DOHH2 (cell line): Measurements from ENCODE around the gene KREMEN2.
A peak's percentile ranks its signal among the peaks of the same experiment; 100 is the strongest.

Experiments used
- H3F3A ChIP-seq: fragments of 200-600 bp; sonication (generic), shearing (Covaris generic); 2 replicates; pipeline ENCODE4 v1.6.0; 2016; ENCODE audit warnings: antibody characterized with exemption, mild to moderate bottlenecking; ENCODE audit not compliant: control insufficient read depth, insufficient read depth
- H3K27ac ChIP-seq: fragments of 200-600 bp; sonication (generic); 2 replicates; pipeline ENCODE4 v1.5.1; 2014; ENCODE audit warnings: low read depth, mild to moderate bottlenecking, low read length, moderate library complexity
- H3K27me3 ChIP-seq: fragments of 200-600 bp; sonication (generic); 2 replicates; pipeline ENCODE4 v1.6.1; 2014; ENCODE audit warnings: mild to moderate bottlenecking, low read length, mixed read lengths; ENCODE audit not compliant: control insufficient read depth
- H3K36me3 ChIP-seq: fragments of 200-600 bp; sonication (generic); 2 replicates; pipeline ENCODE4 v1.6.1; 2014; ENCODE audit warnings: mild to moderate bottlenecking, low read length, moderate library complexity, mixed read lengths; ENCODE audit not compliant: control insufficient read depth
- H3K4me1 ChIP-seq: fragments of 200-600 bp; sonication (generic); 2 replicates; pipeline ENCODE4 v1.6.1; 2014; ENCODE audit warnings: mild to moderate bottlenecking, low read length, mixed read lengths; ENCODE audit not compliant: control insufficient read depth
- H3K4me2 ChIP-seq: fragments of 200-600 bp; sonication (generic); 2 replicates; pipeline ENCODE4 v1.6.0; 2014; ENCODE audit warnings: mild to moderate bottlenecking, low read length, moderate library complexity
- H3K4me3 ChIP-seq: fragments of 200-600 bp; sonication (generic); 2 replicates; pipeline ENCODE4 v1.5.1; 2014; ENCODE audit warnings: mild to moderate bottlenecking, low read length, mixed read lengths
- H3K79me2 ChIP-seq: fragments of 200-600 bp; sonication (generic); 2 replicates; pipeline ENCODE4 v1.6.1; 2014; ENCODE audit warnings: mild to moderate bottlenecking, low read length, mixed read lengths; ENCODE audit not compliant: control insufficient read depth
- H3K9me2 ChIP-seq: fragments of 200-600 bp; sonication (generic); replicated peaks from 2 replicates; pipeline ENCODE4 v1.6.1; 2014; ENCODE audit warnings: mild to moderate bottlenecking, low read length, mixed read lengths; ENCODE audit not compliant: control insufficient read depth
- H3K9me3 ChIP-seq: fragments of 200-600 bp; sonication (generic); 2 replicates; pipeline ENCODE4 v1.6.1; 2014; ENCODE audit warnings: antibody characterized with exemption, low read length, mixed read lengths; ENCODE audit not compliant: control insufficient read depth, insufficient read depth
- H4K20me1 ChIP-seq: fragments of 200-600 bp; sonication (generic); 2 replicates; pipeline ENCODE4 v1.6.0; 2014; ENCODE audit warnings: low read depth, mild to moderate bottlenecking, antibody characterized with exemption, low read length, moderate library complexity; ENCODE audit not compliant: control insufficient read depth, insufficient read depth
- CTCF ChIP-seq: fragments of 200-600 bp; sonication (generic); IDR thresholded peaks from one replicate; pipeline ENCODE4 v1.5.1; 2014; ENCODE audit warnings: antibody characterized with exemption, mild to moderate bottlenecking, low read depth, low read length; ENCODE audit not compliant: poor library complexity, severe bottlenecking
- EZH2phosphoT487 ChIP-seq: fragments of 200-600 bp; sonication (generic); IDR thresholded peaks from 2 replicates; pipeline ENCODE4 v1.6.1; 2017; ENCODE audit warnings: borderline replicate concordance, mild to moderate bottlenecking, antibody characterized with exemption, low read length, moderate library complexity, mixed read lengths

The KREMEN2 gene

GRCh38 chr16:2982402-2982801 is 18.3 kb downstream of the KREMEN2 start:
- peaks cover 39% of the 10 kb centered on the region for H3K79me2 ChIP-seq
- no peak overlapping the region for H3K4me3 ChIP-seq
- no peak overlapping the region for H3K27ac ChIP-seq
- peaks cover 25% of the 10 kb centered on the region for H3K36me3 ChIP-seq
- peaks cover 5% of the 10 kb centered on the region; the same call in 1 of the 2 replicates for H3K27me3 ChIP-seq
- peak overlapping the region; percentile 56; the same call in 1 of the 2 replicates for H3K4me2 ChIP-seq
- no peaks in the 10 kb centered on the region for H3K9me3 ChIP-seq
- peaks cover 6% of the 10 kb centered on the region for H3F3A ChIP-seq
- TF ChIP-seq EZH2phosphoT487 (no peak), CTCF (no peak)
- H3K9me2 ChIP-seq, result no peaks in the 10 kb centered on the region
- H4K20me1 ChIP-seq, result peaks cover 6% of the 10 kb centered on the region; the same call in 1 of the 2 replicates
- peaks cover 46% of the 10 kb centered on the region for H3K4me1 ChIP-seq

GRCh38 chr16:2983706-2984136 is 19.6 kb downstream of the KREMEN2 start:
- no peaks in the 10 kb centered on the region for H3K9me2 ChIP-seq
- no peaks in the 10 kb centered on the region for H4K20me1 ChIP-seq
- TF ChIP-seq CTCF, result peak; percentile 87
- TF ChIP-seq EZH2phosphoT487, result no peak
- H3K4me2 ChIP-seq, result peak overlapping the region; percentile 56
- no peak overlapping the region for H3K27ac ChIP-seq
- peak overlapping the region; percentile 60 for H3K4me3 ChIP-seq
- peaks cover 12% of the 10 kb centered on the region for H3K36me3 ChIP-seq
- H3K79me2 ChIP-seq, result peaks cover 26% of the 10 kb centered on the region
- peaks cover 6% of the 10 kb centered on the region for H3F3A ChIP-seq
- H3K4me1 ChIP-seq, result peaks cover 33% of the 10 kb centered on the region
- H3K27me3 ChIP-seq, result peaks cover 12% of the 10 kb centered on the region; the same call in 1 of the 2 replicates
- no peaks in the 10 kb centered on the region for H3K9me3 ChIP-seq

GRCh38 chr16:2985462-2985861 is 21.4 kb downstream of the KREMEN2 start:
- H3K27ac ChIP-seq, result no peak overlapping the region
- TF ChIP-seq EZH2phosphoT487 (no peak), CTCF (no peak)
- H3K27me3 ChIP-seq, result peaks cover 29% of the 10 kb centered on the region; the same call in 1 of the 2 replicates
- H3K4me3 ChIP-seq, result no peak overlapping the region
- peaks cover 30% of the 10 kb centered on the region for H3K4me1 ChIP-seq
- peaks cover 6% of the 10 kb centered on the region for H3F3A ChIP-seq
- H3K4me2 ChIP-seq, result no peak overlapping the region
- no peaks in the 10 kb centered on the region for H3K36me3 ChIP-seq
- no peaks in the 10 kb centered on the region for H3K9me3 ChIP-seq
- peaks cover 11% of the 10 kb centered on the region for H3K79me2 ChIP-seq
- no peaks in the 10 kb centered on the region for H4K20me1 ChIP-seq
- H3K9me2 ChIP-seq, result no peaks in the 10 kb centered on the region
